DMS 273 (cell line): ENCODE data around the gene CCDC78.
A peak's percentile ranks its signal among the peaks of the same experiment; 100 is the strongest.

ENCODE experiments used
- DNase-seq: peaks from one replicate; lab custom pipeline; 2025; ENCODE audit not compliant: unreplicated experiment; lab: John Stamatoyannopoulos, UW

The CCDC78 gene

GRCh38 chr16:725041-725376 is 1.2 kb downstream of the CCDC78 start:
- DNase-seq: no peak

DNA sequence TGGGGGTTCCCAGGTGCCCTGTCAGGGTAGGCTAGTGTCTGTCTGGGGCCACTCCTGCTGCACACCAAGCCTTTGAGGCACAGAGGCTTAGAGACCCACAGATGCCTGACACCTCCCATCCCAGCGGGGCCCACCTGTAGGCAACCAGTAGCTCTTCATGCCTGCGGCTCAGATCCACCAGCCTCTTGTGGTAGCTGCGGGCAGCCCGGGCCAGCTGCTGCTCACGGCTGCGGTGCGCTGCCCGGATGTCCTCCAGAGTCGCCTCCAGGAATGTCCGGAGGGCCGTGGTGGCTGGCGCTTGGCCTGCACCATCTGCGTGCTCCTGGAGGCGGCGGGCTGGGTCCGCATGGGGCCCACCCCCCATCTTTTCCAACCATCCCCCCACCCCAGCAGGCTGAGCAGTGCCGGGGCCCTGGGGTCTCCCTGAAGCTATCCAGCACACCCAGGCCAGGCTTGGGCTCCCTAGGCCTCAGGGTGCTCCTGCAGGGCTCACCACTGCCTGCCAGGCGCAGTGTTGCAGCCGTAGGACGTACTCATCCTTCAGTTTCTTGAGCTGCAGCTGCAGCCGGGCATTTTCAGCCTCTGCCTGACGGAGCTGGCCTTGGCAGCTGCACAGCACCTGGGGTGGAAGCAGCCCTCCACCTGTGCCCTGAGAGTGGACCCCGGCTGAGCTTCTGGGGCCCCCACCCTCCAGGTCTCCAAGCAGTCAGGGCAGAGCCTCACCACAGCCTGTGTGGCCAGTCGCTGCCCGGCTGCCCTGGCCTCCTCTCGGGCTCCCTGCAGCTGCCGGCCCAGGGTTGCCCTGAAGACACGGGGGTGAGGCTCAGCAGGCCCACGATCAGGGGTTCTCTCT is 1.8 kb downstream of the CCDC78 start:
- DNase-seq: peak; percentile 55

DNA sequence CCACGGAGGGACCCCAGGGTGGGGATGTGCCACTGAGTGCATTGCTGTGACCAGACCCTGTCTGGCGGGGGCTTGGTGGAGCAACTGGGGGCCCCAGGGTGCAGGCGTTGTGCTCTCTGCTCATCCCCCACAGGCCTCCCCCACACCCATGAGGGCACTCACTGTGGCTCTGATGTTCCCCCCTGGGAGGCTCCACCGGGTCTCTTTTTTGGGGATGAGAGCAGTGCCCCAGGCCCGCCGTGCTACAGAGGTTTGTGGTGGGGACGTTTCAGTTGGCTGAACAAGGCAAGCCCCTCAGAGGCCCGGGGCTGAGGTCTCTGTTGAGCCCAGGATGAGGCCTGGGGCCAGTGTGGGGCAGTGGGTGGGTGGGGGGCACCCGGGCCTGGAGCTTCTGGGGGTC is 2.5 kb downstream of the CCDC78 start:
- no peak for DNase-seq

DNA sequence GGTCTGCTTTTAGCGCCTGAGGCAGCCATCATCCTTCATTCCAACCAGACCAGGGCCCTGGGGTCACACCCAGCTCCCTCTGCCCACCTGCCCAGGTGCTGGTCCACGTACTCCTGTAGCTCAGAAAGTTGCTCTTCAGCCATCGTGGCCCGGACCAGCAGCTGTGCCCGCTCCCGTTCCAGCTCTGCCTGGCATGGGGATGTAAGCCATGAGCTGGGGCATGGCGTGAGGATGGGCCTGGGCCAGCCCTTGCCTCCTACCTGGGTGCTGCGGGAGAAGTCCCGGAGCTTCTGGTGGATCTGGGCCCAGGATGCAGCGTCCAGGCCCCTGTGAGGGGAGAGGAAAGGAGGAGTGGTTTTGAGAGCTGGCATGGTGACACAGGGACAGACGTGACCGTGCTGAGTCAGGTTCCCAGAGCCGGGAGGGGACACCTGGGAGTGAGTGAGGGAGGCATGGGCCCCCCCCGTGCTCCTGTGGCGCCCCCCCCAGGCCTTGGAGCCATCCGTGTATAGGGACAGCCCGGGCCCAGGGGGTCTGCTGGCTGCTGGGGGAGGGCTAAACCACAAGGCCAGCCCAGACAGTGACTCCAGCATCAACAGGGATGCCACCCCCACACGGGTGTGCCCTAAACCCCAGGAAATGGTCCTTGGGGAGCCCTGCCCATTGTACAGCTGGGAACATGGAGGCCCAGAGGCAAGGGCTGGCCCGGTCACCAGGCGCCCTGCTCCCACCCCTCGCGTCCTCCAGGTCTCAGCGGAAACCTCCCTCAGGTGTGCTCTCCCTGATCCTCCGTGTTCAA is 3.2 kb downstream of the CCDC78 start:
- no peak for DNase-seq

- peak; percentile 52 for DNase-seq
Observed at GRCh38 chr16:721765-722540, 4.3 kb downstream of the CCDC78 start.

- peak; percentile 95 for DNase-seq
Observed at GRCh38 chr16:720990-721764, 5.1 kb downstream of the CCDC78 start, which contains the start of gene ANTKMT. Gene ANTKMT (plus strand): TSS chr16:721146. CDS start chr16:721275, 129 bp downstream.

DNA sequence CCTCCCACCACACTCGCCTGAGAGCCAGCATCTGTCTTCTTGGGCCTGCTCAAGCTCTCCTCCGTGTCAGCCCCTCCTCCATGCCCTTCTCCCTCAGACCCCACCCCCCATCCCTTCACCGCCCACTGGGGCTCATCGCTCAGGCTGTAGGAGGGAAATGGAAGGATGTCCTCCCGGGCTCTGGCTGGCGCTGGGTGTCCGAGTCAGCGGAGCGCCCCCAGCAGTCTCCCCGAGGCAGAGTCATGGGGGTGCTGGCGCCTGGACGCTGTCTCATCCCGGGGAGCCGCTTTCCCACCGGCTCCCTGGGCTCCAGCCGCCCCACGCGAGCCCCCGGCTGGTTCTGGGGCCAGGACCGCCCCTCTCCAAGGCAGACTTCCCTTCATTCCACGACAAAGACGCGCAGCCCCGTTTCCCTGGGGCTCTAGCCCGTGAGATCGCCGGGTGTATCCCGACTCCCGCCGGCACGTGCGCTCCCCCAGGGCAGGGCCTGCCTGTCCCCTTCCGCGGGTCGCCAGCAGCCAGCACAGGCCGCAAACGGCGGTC is 5.7 kb downstream of the CCDC78 start:
- DNase-seq: peak; percentile 96

GRCh38 chr16:719815-720446 is 6.3 kb downstream of the CCDC78 start:
- DNase-seq: peak; percentile 72

GRCh38 chr16:718922-719321 is 7.3 kb downstream of the CCDC78 start:
- DNase-seq: no peak

GRCh38 chr16:718389-718788 is 7.9 kb downstream of the CCDC78 start:
- no peak for DNase-seq

DNA sequence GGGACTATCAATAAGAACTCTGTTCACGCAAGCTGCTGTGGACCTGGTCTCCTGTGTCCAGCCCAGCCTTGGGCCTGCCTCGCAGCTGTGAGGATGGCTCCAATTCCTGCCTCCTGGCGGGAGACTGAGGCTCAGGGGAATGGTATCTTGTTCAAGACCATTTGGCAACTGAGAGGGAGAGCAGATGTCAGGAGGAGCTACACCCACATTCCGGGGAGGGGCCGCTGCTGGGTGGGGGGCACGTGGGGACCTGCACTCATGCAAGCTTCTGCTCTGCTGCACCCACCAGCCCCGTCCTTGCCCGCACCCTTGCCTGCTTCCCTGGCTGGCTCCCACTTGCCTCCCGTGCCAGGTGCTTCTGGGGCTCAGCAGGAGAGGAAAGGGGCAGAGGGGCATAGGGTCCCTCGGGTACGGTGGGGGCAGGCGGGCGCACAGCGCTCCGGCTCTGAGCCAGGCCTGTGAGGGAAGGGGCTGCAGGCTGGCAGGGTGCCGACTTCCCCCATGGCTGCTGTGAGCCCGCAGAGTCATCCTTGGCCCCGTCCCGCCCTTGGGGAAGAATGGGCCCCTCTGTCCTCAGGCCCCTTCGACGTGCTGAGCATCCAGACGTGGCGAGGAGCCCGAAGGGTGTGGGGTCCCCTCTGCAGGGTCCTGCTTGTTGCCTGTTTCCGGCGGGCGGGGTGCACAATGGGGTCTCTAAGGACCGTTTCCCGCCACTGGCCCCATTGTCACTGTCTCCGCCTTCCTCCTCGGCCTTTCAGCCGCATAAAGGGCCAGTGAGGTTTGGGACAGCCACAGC is 8.6 kb downstream of the CCDC78 start:
- DNase-seq: no peak

- DNase-seq: no peak
Observed at GRCh38 chr16:716768-717325, 9.4 kb downstream of the CCDC78 start.

- DNase-seq: peak; percentile 74
Observed at GRCh38 chr16:716200-716568, 10.1 kb downstream of the CCDC78 start.

- DNase-seq: peak; percentile 77
Observed at GRCh38 chr16:715477-716199, 10.6 kb downstream of the CCDC78 start.

- DNase-seq: peak; percentile 96
Observed at GRCh38 chr16:714558-715476, 11.4 kb downstream of the CCDC78 start, which contains the start of gene METRN. Gene METRN (plus strand): TSS chr16:715118. CDS start chr16:715290, 172 bp downstream.

- no peak for DNase-seq
Observed at GRCh38 chr16:714079-714478, 12.2 kb downstream of the CCDC78 start.

DNA sequence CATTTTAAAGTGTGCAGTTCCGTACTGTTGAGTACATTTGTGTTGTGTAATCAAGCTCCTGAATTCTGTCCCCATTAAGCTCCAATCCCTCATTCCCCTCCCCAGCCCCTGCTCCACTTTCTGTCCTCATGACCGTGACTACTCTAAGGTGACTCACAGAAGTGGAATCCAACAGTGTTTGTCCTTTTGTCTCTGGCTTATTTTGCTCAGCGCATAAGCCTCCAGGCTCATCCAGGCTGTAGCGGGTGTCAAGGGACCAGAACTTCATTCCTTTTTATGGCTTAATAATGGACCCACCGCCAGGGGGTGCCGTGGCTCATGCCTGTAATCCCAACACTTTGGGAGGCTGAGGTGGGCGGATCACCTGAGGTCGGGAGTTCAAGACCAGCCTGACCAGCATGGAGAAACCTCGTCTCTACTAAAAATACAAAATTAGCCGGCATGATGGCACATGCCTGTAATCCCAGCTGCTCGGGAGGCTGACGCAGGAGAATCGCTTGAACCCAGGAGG is 13.4 kb downstream of the CCDC78 start:
- peak; percentile 84 for DNase-seq
